Breast epithelium (tissue), 4 donors: ENCODE measurements around the gene STEAP1. TPM values are rescaled to one million over a fixed set of nuclear protein-coding genes. Genes with fewer than 3 reads are reported as not detected.
A peak's percentile ranks its signal among the peaks of the same experiment; 100 is the strongest.

Source experiments
- DNase-seq, 2 donors: peaks; one replicate each; pipeline ENCODE4 v3.0.0-alpha.2; 2019; ENCODE audit warnings: low spot score in 2 of 2
- H3K27ac ChIP-seq, 2 donors: fragments of 200-600 bp; sonication (generic) in 1 of 2; one replicate each; pipeline ENCODE4 v1.5.1; 2016 to 2019; ENCODE audit warnings: mild to moderate bottlenecking in 1 of 2
- H3K27me3 ChIP-seq, 2 donors: fragments of 200-600 bp; sonication (generic) in 1 of 2; one replicate each; pipeline versions ENCODE4 v1.5.1 to v1.6.0; 2017 to 2019; ENCODE audit warnings: control low read depth in 1 of 2, mild to moderate bottlenecking in 1 of 2
- H3K36me3 ChIP-seq: fragments of 200-600 bp; one replicate; pipeline ENCODE4 v1.5.1; 2019
- H3K4me1 ChIP-seq, 2 donors: fragments of 200-600 bp; sonication (generic); one replicate each; pipeline ENCODE4 v1.5.1; 2016 to 2019; ENCODE audit warnings: control low read depth in 1 of 2
- H3K4me3 ChIP-seq, 3 donors: fragments of 200-600 bp; sonication (generic); 1 replicate in 2 of 3; 2 replicates in 1 of 3; pipeline ENCODE4 v1.5.1; 2016 to 2019; ENCODE audit warnings: mild to moderate bottlenecking in 3 of 3, moderate library complexity in 2 of 3
- H3K9me3 ChIP-seq, 2 donors: fragments of 200-600 bp; sonication (generic) in 1 of 2; one replicate each; pipeline ENCODE4 v1.5.1; 2016 to 2019; ENCODE audit warnings: control low read depth in 1 of 2
- CTCF ChIP-seq, 3 donors: fragments of 450-650 bp; IDR thresholded peaks; one replicate each; pipeline ENCODE4 v1.5.1; 2016 to 2017; ENCODE audit warnings: antibody characterized with exemption in 3 of 3, mild to moderate bottlenecking in 3 of 3, moderate library complexity in 3 of 3
- POLR2A ChIP-seq: fragments of 450-650 bp; IDR thresholded peaks from one replicate; pipeline ENCODE4 v1.6.1; 2016; ENCODE audit warnings: antibody characterized with exemption, mild to moderate bottlenecking, moderate library complexity
- POLR2AphosphoS5 ChIP-seq, 3 donors: sonication (generic); formaldehyde crosslinking; IDR thresholded peaks; one replicate each; pipeline ENCODE4 v1.6.1; 2017; ENCODE audit warnings: antibody characterized with exemption in 3 of 3
- intact Hi-C: fragments of 100-400 bp; cut with DNase I; formaldehyde crosslinking; loops from one replicate; pipeline ENCODE4 v1.15.1; 2023; ENCODE audit warnings: low total_unique reads
- total RNA-seq, 3 donors: library from RNA; depleted of rRNA; stranded (reverse); fragments of >200 nt; gene quantifications; one replicate each; pipeline ENCODE4 v1.1.0, GENCODE V29; 2016

STEAP1 gene
- total RNA-seq, 3 donors from 2014 or later, result 19.2 to 75.1 (median 24.5) TPM

GRCh38 chr7:90194911-90195809 is 40.9 kb downstream of the STEAP1 start:
- no peak for TF ChIP-seq POLR2A
- no peak for TF ChIP-seq POLR2AphosphoS5 (IDR thresholded peaks at IDR 0.05)
- no peak for TF ChIP-seq CTCF (IDR thresholded peaks at IDR 0.05)
- Histone ChIP-seq H3K36me3 (no peaks in the 10 kb centered on the region), H3K4me3 (no peak overlapping the region), H3K4me1 (no peaks in the 10 kb centered on the region), H3K27ac (no peak overlapping the region), H3K9me3 (peaks cover 0 to 7% of the 10 kb centered on the region in 2 donors), H3K27me3 (no peaks in the 10 kb centered on the region)
- intact Hi-C loops, result no loop called here
- DNase-seq, result no peak

GRCh38 chr7:90201500-90202195 is 47.4 kb downstream of the STEAP1 start:
- intact Hi-C loops, result no loop called here
- DNase-seq, result no peak
- no peak for TF ChIP-seq POLR2A
- TF ChIP-seq CTCF (IDR thresholded peaks at IDR 0.05), result no peak
- TF ChIP-seq POLR2AphosphoS5 (IDR thresholded peaks at IDR 0.05), result no peak
- no peak overlapping the region for H3K4me3 ChIP-seq
- no peaks in the 10 kb centered on the region for H3K9me3 ChIP-seq
- H3K4me1 ChIP-seq, result no peaks in the 10 kb centered on the region
- H3K27ac ChIP-seq, result no peak overlapping the region
- no peaks in the 10 kb centered on the region for H3K27me3 ChIP-seq
- no peaks in the 10 kb centered on the region for H3K36me3 ChIP-seq

DNA sequence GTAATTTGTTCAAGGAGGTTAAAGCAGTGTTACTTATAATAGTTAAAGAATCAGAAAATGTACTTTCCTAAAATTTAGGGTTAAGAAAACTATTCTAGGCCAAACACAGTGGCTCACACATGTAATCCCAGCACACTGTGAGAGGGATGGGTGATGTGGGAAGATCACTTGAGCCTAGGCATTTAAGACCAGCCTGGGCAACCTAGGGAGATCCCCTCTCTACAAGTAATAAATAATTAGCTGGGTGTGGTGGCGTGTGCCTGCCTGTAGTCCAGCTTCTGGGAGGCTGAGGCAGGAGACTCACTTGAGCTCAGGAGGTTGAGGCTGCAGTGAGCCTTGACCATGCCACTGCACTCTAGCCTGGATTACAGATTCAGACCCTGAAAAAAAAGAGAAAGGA is 53.7 kb downstream of the STEAP1 start:
- Histone ChIP-seq H3K4me1 (no peaks in the 10 kb centered on the region), H3K36me3 (no peaks in the 10 kb centered on the region), H3K27ac (no peak overlapping the region), H3K27me3 (no peaks in the 10 kb centered on the region), H3K9me3 (no peaks in the 10 kb centered on the region), H3K4me3 (no peak overlapping the region)
- TF ChIP-seq POLR2AphosphoS5 (IDR thresholded peaks at IDR 0.05), result no peak
- TF ChIP-seq CTCF (IDR thresholded peaks at IDR 0.05), result no peak
- TF ChIP-seq POLR2A, result no peak
- DNase-seq, result no peak
- intact Hi-C loops, result no loop called here

DNA sequence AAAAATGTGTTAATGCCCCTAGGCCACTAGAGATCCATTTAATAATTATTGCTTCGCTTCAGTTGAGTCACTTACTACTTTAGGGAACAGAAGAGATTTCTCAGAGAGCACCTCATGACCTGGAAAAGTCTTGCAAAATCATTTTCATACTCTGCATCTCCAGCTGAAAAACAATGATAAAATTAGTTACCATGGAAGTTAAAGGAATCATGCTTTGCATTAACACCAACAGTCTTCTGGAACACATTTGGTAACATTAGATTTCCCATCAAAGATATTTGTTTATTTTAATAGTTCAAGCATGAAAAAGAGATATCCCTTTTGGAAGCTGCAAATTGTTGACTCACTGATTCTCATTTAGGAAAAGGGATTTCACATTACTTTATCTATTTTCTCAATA is 55.5 kb downstream of the STEAP1 start:
- no peaks in the 10 kb centered on the region for H3K9me3 ChIP-seq
- no peaks in the 10 kb centered on the region for H3K4me1 ChIP-seq
- H3K27me3 ChIP-seq, result no peaks in the 10 kb centered on the region
- no peak overlapping the region for H3K4me3 ChIP-seq
- peak overlapping the region in 1 of 2 donors; percentile 46 for H3K27ac ChIP-seq
- no peaks in the 10 kb centered on the region for H3K36me3 ChIP-seq
- TF ChIP-seq POLR2A (no peak), CTCF (IDR thresholded peaks at IDR 0.05) (no peak), POLR2AphosphoS5 (IDR thresholded peaks at IDR 0.05) (no peak)
- intact Hi-C loops, result no loop called here
- DNase-seq, result no peak

DNA sequence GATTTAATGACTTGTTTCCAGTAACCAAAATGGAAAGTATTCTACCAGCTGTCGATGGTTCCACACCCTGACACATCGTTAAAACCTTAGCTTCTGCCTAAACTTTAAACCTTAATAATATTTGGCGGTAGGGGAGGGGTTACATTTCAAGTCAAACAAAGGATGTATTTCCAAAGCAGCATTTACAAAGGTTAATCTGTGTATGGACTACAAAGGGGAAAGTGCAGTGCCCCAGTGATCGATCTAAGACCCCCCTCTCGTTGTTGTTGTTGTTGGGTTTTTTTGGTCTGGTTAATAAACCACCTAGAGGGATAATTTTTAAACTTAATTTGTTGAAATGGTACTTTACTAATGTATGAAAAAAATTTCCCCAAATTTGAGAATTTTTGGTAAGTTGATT is 56.2 kb downstream of the STEAP1 start:
- no peaks in the 10 kb centered on the region for H3K9me3 ChIP-seq
- H3K4me3 ChIP-seq, result peak overlapping the region in 1 of 3 donors; percentile 94
- H3K4me1 ChIP-seq, result no peaks in the 10 kb centered on the region
- DNase-seq, result no peak
- TF ChIP-seq POLR2AphosphoS5 (IDR thresholded peaks at IDR 0.05) (no peak), CTCF (IDR thresholded peaks at IDR 0.05) (no peak), POLR2A (no peak)
- peak overlapping the region; percentile 88 to 95 for H3K27ac ChIP-seq
- H3K36me3 ChIP-seq, result no peaks in the 10 kb centered on the region
- intact Hi-C loops, result no loop called here
- no peaks in the 10 kb centered on the region for H3K27me3 ChIP-seq
